ENCODE results near the gene CELF4. TPM values are rescaled to one million over a fixed set of nuclear protein-coding genes. Genes with fewer than 3 reads are reported as not detected.

CELF4 gene
- total RNA-seq, 1 experiment from 2014 or later: 3.7 TPM

DNA sequence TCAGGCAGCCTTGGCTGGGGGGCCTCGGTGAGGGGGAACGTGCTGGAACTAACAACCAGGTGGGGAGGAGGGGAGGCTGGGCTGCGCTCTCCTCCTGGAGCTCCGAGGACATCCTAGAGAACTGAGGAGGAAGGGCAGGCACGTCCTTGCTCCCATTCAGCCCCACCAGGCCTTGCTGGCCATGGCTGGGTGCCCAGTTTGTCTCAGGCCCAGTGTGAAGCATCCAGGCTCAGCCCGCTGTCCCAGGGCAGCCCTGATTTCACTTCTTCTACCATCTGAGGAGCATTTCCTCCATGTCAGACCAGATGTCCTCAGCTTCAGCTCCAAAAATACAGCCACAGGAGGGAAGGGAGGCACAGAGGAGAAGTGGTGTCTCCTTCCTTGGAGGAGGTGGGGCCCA is 125.4 kb downstream of the CELF4 start:
- no peaks in the 10 kb centered on the region for H3K27me3 ChIP-seq (ENCODE audit: control insufficient read depth, insufficient read depth, low read length)
- no peaks in the 10 kb centered on the region for H3K36me3 ChIP-seq (replicated peaks; ENCODE audit: control insufficient read depth, insufficient read depth, low read length)
- DNase-seq: no peak
- no peak overlapping the region for H3K4me3 ChIP-seq (ENCODE audit: insufficient read depth, low read depth, low read length)

DNA sequence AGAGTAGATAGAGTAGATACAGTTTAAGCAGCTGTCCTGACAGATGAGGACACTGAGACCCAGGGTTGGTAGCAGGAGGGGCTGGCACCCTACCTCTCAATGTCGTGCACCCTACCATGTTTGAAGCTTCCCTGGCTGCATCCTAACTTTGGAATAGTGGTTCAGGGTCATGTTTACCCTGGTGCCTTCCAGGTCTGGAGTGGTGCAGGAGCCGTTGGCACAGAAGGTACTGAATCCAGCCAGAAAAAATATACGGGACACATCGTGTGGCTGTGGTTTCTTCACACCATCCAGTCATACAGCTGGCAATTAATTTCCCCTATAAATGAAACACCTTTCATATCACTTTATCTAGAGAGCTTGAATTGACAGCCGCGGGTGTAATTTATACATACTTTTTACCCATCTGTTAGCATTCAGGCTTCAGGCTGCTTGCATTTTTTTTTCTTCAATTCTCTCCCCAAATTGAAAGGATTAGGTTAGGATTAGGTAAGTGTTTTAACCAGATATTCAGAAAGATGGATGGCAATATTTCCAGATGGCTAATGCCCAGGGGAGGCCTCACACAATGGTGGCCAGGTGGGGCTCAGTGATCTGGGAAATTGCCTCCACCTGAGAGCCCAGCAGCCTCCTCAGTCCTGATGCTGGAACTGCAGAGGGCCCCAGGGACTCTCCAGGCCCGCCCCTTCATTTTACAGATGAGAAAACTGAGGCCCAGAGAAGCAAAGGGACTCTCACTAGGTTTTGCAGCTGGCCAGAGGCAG is 127.0 kb downstream of the CELF4 start:
- no peak for DNase-seq
- no peak overlapping the region for H3K4me3 ChIP-seq (ENCODE audit: insufficient read depth, low read depth, low read length)
- H3K27me3 ChIP-seq (ENCODE audit: control insufficient read depth, insufficient read depth, low read length): no peaks in the 10 kb centered on the region
- H3K36me3 ChIP-seq (replicated peaks; ENCODE audit: control insufficient read depth, insufficient read depth, low read length): no peaks in the 10 kb centered on the region

DNA sequence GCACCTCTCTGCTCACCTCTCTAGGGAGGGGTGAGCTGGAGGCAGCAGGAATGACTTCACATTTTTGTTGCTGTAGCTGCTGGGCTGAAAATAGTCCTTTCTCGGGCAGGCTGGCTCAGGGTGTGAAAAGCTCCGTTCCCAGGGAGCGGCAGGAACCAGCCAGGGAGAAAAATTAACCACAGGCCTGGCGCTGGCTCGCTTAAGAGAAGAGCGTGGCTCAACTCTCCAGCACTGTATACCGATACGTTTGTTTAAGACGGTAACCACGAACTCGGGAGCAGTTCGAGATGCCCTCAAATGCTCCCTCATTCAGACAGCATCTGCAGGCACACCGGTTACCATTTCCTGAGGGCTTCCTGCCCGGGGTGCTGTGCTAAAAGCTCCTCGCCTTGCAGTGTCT is 129.6 kb downstream of the CELF4 start:
- H3K27me3 ChIP-seq (ENCODE audit: control insufficient read depth, insufficient read depth, low read length): no peaks in the 10 kb centered on the region

DNA sequence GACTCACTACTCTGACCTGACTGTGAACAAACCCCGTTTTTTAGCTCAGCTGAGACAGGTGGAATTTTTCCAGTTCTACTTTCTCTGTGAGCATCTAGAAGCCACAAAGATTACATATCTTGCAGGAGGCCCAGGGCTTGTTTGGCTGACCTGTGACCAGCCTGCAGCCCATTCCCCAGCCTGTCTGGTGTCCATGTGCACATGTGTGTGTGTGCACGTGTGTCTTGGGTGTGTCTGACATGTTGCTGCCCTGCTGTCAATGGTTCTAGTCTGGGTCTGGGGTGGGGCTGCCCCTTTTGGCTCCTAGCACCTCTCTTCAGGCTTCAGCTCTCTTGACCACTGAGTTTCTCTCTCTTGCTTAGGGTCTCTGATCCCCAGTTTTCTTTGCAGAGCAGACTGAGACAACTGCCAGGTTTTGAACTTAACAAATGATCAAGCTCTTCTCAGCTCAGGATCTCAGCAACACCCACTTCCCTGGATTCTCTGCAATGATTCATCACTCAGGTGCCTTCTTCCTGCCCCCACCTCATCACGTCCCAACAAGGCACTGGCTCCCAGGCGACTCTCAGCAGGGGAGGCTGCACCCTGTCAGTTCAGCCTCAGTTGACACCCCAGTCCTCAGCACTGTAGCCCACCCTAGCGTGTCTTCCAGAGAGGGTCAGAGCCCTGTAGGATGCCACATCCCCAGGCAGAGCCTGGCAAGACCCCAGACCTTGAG is 130.3 kb downstream of the CELF4 start:
- H3K36me3 ChIP-seq (replicated peaks; ENCODE audit: control insufficient read depth, insufficient read depth, low read length): no peaks in the 10 kb centered on the region
- DNase-seq: no peak
- no peak overlapping the region for H3K4me3 ChIP-seq (ENCODE audit: insufficient read depth, low read depth, low read length)
- H3K27me3 ChIP-seq (ENCODE audit: control insufficient read depth, insufficient read depth, low read length): no peaks in the 10 kb centered on the region

More for the DNA sequence above, 129.6 kb downstream of the CELF4 start:
- Histone ChIP-seq H3K4me3 (ENCODE audit: insufficient read depth, low read depth, low read length) (no peak overlapping the region), H3K36me3 (replicated peaks; ENCODE audit: control insufficient read depth, insufficient read depth, low read length) (no peaks in the 10 kb centered on the region)
- DNase-seq: no peak

DNA sequence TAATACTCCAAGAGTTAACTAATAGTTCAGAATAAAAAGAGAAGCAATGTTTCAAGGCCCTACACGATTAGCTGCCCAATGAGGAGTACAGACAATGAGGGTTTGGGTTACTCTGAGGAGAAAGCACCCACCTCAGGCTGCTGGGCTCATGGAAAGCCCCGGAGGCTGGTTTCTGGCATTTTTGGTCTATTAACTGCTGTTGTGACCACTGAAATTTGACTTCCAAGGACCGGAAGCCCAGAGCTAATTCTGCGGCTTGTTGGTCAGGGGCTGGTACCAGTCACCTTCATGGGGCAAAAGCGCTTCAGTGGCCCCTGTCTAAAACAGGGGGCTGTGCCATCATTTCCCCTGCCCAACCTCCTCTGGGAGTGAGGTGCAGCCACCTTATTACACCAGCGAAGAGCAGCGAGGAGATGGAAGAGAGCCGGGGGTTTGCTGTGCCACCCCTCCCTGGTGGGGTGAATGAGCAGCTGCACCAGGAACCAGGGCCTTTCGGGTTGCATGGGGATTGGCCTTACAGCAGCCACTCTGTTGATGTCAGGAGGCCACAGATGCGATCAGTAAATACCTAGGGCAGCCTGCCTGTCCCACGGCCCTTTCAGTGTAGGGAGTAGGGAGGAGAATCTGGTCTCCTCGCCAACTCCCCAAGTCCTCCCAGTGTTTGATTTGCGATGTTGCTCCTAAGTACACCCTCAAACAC is 131.3 kb downstream of the CELF4 start:
- no peaks in the 10 kb centered on the region for H3K27me3 ChIP-seq (ENCODE audit: control insufficient read depth, insufficient read depth, low read length)
- H3K4me3 ChIP-seq (ENCODE audit: insufficient read depth, low read depth, low read length): no peak overlapping the region
- DNase-seq: no peak
- H3K36me3 ChIP-seq (replicated peaks; ENCODE audit: control insufficient read depth, insufficient read depth, low read length): no peaks in the 10 kb centered on the region

DNA sequence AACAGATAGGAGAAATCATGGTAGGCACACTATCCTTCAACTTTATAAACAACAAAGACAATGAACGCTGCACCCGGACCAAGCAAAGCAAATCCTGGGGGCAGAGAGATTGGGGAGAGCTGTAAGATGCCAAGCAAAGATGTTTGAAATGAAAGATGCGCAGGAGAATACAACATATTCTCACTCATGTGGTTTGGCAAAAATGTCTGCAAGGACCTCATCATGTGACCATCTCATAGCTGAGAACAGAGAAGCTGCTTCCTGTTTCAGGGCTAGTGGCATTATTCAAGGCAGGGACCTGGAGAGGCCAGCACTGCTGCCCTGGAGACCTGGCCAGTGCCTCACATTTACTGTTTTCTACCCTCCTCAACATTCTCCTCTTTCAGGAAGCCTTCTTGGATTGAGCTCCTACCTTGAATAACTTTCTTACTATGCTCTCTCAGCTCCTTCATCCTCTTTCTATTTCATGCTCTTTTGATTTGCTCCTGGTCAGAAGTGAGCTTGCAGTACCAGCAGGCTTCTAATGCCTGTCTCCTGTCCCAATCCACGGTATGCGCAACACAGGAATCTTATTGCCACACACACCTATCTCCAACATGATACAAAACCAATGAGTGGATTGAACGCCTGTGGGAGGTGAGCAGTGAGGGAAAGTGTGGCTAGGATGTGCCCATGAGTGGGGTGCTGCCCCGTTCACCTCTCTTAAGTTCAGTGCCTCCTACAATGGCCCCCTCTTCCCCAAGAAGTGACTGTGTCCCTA is 133.0 kb downstream of the CELF4 start:
- Histone ChIP-seq H3K36me3 (replicated peaks; ENCODE audit: control insufficient read depth, insufficient read depth, low read length) (no peaks in the 10 kb centered on the region), H3K27me3 (ENCODE audit: control insufficient read depth, insufficient read depth, low read length) (no peaks in the 10 kb centered on the region), H3K4me3 (ENCODE audit: insufficient read depth, low read depth, low read length) (no peak overlapping the region)
- no peak for DNase-seq

DNA sequence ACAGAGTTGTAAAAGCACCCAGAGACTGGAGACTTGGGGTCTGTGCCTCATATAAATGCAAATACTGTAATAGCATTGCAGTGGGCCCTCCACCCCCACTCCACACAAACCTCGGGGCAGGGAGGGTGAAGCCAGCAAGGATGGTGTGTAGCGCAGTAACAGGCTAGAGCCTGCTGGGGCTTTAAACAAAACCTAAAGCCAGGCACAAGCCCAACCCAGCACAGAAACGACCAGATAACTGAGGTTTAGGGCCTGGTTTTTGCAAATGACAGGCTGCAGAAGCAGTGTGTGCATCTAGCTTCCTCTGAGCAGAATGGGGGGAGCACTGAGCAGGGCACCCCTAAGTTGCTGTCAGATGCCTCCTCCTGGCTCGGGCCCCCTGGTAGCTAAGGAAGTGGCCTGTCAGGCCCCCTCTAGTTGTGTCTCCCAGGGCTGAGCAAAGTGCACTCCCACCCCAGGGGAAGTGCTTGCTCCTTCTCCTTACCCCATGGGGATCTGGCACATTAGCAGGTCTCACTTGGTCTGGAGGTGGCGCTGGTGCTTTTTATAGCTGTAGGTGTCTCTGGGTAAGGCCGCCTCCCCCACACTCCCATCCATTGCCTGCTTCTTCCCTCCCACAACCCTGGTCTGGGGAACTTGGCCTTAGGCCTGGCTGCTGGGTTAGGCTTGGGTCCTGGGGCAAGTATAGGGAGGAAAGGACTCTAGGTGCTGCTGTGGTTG is 135.1 kb downstream of the CELF4 start:
- Histone ChIP-seq H3K27me3 (ENCODE audit: control insufficient read depth, insufficient read depth, low read length) (no peaks in the 10 kb centered on the region), H3K4me3 (ENCODE audit: insufficient read depth, low read depth, low read length) (no peak overlapping the region), H3K36me3 (replicated peaks; ENCODE audit: control insufficient read depth, insufficient read depth, low read length) (no peaks in the 10 kb centered on the region)
- DNase-seq: peak; percentile 87

DNA sequence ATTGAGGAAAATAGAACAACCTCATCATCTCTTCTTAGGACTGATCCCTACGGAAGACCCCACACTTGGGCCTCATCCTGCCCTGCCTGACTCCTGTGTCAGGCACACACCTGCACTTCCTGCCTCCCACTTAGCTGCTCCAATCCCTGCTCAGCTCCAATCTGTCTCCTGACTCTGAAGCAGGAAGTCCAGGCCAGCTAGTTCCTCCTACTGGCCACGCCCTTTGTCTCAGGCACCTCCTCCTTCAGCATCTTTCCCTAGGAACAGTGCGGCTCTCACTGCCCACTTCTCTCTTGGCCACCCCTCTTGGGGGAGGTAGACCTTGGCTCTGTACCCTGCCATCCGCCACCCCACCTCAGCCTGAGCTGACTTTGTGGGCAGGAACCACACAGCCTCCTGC is 135.8 kb downstream of the CELF4 start:
- no peaks in the 10 kb centered on the region for H3K27me3 ChIP-seq (ENCODE audit: control insufficient read depth, insufficient read depth, low read length)
- no peak for DNase-seq
- no peaks in the 10 kb centered on the region for H3K36me3 ChIP-seq (replicated peaks; ENCODE audit: control insufficient read depth, insufficient read depth, low read length)
- H3K4me3 ChIP-seq (ENCODE audit: insufficient read depth, low read depth, low read length): no peak overlapping the region

DNA sequence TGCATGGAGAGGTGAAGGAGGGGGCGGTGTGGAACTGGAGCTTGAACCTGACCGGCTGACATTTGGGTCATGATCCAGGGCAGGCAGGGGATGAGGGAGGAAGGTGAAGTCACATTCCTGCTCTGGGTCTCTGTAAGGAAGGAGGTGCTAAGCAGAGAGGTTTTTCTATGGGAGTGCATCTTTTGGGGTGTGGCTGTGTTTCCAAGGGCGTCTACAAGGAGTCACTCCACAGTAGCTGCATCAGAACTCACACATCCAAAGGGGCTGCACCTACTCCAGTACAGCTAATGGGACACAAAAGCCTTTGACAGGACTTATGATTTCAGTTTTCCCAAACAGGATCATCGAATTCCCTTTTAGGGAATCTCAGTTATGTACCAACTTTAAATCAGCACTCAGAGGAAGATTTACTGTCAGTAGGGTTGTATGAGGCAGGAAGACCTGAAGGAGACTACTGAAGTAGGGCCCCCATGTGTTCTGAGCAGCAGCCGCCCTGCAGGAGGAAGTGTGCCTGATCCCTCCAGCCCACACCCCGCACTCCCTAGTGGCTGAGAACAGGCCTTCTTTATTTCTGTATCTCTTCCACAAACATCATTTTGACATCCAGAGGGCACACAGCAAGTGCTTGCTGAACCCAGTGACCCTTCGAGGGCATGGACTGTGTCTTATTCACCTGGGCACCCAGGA is 137.2 kb downstream of the CELF4 start:
- no peak overlapping the region for H3K4me3 ChIP-seq (ENCODE audit: insufficient read depth, low read depth, low read length)
- no peaks in the 10 kb centered on the region for H3K27me3 ChIP-seq (ENCODE audit: control insufficient read depth, insufficient read depth, low read length)
- no peaks in the 10 kb centered on the region for H3K36me3 ChIP-seq (replicated peaks; ENCODE audit: control insufficient read depth, insufficient read depth, low read length)
- no peak for DNase-seq

DNA sequence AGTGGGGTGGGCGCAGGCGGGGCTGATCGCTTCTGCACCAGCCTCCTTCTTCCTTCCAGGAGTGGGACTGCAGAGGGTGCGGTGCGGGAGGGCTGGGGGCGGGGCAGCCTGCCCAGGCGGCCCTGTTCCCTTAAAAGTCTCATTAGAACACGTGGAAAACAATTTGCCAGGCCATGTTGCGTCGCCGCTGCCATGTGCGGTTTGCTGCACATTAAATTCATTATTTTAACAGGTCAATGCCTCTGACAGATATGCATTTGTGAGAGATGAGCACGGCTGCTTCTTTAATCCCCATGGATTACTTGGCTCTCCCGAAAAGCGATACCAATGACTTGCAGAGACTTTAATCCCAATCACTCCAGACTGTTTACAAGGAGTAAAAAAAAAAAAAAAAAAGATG is 139.0 kb downstream of the CELF4 start:
- Histone ChIP-seq H3K36me3 (replicated peaks; ENCODE audit: control insufficient read depth, insufficient read depth, low read length) (no peaks in the 10 kb centered on the region), H3K4me3 (ENCODE audit: insufficient read depth, low read depth, low read length) (no peak overlapping the region), H3K27me3 (ENCODE audit: control insufficient read depth, insufficient read depth, low read length) (no peaks in the 10 kb centered on the region; the same call in 1 of the 2 replicates)
- no peak for DNase-seq

DNA sequence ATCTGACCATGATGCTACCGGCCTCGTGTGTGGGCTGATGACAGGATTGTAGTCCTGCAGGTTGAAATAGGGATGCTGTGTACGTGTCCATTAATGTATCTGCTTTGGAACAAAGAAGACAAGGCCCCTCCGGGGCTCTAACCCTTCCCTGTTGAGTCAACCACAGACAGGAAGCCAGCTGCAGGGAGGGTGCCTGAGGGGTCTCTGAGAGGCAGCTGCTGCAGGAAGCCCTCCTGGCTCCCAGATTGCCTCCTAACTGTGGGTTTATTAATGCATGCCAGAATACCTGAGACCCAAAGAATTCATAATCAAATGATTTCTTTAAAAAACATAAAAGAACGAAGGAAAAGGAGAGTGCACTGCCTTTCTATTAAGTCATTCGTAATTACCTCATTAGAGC is 140.4 kb downstream of the CELF4 start:
- Histone ChIP-seq H3K36me3 (replicated peaks; ENCODE audit: control insufficient read depth, insufficient read depth, low read length) (no peaks in the 10 kb centered on the region), H3K27me3 (ENCODE audit: control insufficient read depth, insufficient read depth, low read length) (no peaks in the 10 kb centered on the region; the same call in 1 of the 2 replicates), H3K4me3 (ENCODE audit: insufficient read depth, low read depth, low read length) (no peak overlapping the region)
- no peak for DNase-seq

DNA sequence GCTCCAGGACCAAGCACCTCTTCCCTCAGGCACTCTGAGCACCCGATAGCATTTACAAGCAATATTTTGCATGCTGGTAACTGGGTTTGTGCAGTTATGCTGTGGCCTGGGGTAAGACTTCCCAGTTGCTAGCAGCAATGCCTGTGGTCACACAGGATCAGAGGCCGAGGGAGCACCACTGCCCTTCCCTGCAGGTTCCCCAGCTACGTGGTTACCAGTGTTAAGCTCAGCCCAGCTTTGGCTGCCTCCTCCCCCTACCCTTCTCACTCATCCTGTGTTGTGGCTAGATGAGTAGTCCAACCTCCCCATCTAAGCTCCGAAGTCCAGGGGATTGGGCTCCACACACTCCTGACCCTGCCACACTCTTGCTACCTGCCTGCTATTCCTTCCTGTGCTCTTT is 141.1 kb downstream of the CELF4 start:
- Histone ChIP-seq H3K36me3 (replicated peaks; ENCODE audit: control insufficient read depth, insufficient read depth, low read length) (no peaks in the 10 kb centered on the region), H3K27me3 (ENCODE audit: control insufficient read depth, insufficient read depth, low read length) (no peaks in the 10 kb centered on the region; the same call in 1 of the 2 replicates), H3K4me3 (ENCODE audit: insufficient read depth, low read depth, low read length) (no peak overlapping the region)
- no peak for DNase-seq

DNA sequence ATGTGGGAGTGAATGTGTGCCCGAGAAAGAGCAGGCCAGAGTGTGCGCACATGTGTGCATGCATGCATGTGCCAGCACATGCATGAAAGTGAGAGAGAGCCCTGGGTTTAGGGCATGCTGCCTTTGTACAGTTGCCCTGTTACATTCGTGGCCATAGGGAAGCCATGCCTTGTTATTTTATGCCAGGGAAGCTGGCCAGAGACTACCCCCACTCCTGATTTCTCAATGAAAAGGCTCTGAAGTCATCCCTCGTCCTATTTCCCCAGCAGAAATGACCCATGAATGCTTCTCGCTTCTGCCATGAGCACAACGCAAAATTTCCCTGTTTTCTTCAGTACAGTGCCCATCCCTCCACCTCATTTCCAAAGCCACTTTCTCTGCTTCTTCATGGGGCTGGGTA is 143.0 kb downstream of the CELF4 start:
- Histone ChIP-seq H3K36me3 (replicated peaks; ENCODE audit: control insufficient read depth, insufficient read depth, low read length) (no peaks in the 10 kb centered on the region), H3K4me3 (ENCODE audit: insufficient read depth, low read depth, low read length) (no peak overlapping the region), H3K27me3 (ENCODE audit: control insufficient read depth, insufficient read depth, low read length) (no peaks in the 10 kb centered on the region; the same call in 1 of the 2 replicates)
- DNase-seq: no peak
